Stimulated activated naive CD8-positive, alpha-beta T cell treated with anti-CD3 and anti-CD28 coated beads, Interleukin-15, Interleukin-2, amounts not matched to agents 100 U/mL and 50 U/mL, for 24 hours (primary cell): ENCODE measurements around the gene CUEDC2.
"Not testable (repeated sequence)": the region's sequence is repeated elsewhere in the genome, so short reads cannot be mapped to it uniquely, and the experiment has no call there.

ENCODE experiments used
- ATAC-seq: fragments of 150-1000 bp; cut with Tn5 transposase; one replicate; pipeline ENCODE4 v1.10.0; 2021
- DNase-seq: peaks from one replicate; pipeline ENCODE4 v3.0.0; 2021

Gene CUEDC2

DNA sequence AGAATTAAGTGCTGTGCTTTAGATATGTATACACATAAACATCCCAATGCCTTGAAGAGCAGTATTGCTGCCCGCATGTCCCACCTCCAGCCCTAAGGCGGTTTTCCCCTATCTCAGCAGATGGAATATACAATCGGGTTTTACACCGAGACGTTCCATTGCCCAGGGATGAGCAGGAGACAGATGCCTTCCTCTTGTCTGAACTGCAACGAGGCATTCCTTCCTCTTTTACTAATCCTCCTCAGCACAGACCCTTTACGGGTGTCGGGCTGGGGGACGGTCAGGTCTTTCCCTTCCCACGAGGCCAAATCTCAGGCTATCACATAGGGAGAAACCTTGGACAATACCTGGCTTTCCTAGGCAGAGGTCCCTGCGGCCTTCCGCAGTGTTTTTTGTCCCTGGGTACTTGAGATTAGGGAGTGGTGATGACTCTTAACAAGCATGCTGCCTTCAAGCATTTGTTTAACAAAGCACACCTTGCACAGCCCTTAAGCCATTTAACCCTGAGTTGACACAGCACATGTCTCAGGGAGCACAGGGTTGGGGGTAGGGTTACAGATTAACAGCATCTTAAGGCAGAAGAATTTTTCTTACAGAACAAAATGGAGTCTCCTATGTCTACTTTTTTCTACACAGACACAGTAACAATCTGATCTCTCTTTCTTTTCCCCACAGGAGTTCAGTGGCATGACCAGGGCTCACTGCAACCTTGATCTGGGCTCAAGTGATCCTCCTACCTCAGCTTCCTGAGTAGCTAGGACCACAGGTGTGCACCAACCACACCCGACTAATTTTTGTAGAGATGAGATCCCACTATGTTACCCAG lies 22.5 kb upstream of the CUEDC2 start:
- not testable (repeated sequence) for DNase-seq, ATAC-seq

DNA sequence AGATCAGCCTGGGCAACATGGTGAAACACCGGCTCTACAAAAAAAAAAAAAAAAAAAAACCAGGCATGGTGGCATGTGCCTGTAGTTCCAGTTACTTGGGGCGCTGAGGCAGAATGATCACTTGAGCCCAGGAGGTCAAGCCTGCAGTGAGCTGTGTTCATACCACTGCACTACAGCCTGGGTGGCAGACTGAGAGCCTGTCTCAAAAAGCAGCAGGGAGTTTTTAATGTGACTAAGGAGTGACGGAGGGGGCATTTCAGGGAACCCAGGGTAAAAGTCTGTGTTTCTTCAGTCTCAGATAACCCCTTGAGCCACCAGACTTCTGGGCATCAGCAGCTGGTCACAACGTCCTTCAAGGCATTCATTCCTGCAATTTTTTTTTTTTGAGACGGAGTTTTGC lies 21.1 kb upstream of the CUEDC2 start:
- ATAC-seq (no peak), DNase-seq (no peak)

DNA sequence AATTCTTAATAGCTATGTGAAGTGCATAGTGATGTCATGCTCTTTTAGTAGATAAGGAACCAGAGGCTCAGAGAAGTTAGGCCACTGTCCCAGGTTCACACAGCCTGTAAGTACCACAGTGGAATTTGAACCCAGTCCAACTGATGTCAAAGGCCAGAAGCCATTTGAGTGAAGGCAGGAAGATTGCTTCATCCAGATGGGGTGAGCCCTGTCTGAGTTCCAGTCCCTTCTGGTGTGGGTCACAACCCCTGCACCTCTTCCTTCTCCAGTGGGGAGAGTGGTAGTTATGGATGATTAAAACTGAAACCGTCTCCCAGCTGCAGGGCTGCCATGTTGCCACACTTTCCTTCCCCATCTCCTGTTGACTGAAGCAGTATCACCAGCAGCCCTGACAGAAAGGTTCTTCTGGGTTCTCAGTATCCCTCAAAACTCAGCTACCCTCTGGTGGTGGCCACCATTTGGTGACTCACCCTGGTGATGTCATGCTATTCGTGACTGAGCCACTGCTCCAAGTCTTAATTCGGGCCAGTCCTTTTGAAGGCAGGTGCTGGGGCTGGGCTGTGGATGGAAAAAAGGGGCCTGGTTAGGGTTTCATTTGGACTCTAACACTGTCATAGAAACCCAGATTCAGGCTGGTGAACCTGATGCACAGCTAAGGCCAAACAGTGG lies 20.4 kb upstream of the CUEDC2 start:
- ATAC-seq, result peak; percentile 83
- DNase-seq, result peak; percentile 83

DNA sequence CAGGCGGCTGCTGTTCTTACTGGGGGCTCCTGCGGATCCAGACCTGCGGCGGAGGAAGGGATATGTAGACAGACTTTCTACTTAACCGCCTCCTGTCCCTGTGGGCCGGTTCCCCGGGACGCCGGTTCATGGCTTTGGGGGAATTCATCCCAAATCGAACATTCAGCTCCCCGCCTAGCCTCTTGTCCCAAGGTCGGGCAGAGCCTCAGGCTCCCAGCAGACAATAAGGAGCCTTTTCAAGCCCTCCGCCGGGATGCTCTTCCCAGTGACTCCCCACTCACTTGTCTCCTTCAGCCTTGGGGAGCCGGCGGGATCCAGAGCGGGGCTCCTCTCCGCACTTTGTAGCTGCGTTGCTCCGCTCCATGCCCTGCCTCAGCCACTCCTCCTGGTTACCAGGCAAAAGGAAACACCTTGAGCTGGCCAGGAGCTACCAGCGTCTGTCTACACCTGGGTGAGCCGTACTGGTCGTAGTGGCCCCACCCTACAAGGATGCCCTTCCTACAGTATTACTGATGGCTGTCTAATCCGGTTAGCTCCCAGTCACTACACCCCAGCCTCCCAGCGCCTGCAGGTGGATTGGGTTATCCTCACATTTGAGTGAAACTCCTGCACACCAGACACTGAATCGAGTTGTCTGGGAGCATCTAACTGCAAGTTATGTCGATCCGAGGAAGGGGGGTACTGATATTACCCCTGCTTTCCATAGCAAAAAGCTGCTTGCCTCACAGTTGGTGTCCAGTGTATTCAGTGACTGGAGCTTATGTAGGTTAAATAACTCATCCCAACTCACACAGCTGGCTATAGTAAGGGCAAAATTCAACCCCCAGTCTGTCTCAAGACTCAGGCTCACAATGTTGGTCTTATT lies 19.0 kb upstream of the CUEDC2 start, which contains the start of gene C10orf95:
C10orf95 (minus strand) TSS at position 439 of the 865 bp plus-strand sequence. CDS start 450 bp downstream, outside the sequence.
- DNase-seq, result peak; percentile 36
- no peak for ATAC-seq

DNA sequence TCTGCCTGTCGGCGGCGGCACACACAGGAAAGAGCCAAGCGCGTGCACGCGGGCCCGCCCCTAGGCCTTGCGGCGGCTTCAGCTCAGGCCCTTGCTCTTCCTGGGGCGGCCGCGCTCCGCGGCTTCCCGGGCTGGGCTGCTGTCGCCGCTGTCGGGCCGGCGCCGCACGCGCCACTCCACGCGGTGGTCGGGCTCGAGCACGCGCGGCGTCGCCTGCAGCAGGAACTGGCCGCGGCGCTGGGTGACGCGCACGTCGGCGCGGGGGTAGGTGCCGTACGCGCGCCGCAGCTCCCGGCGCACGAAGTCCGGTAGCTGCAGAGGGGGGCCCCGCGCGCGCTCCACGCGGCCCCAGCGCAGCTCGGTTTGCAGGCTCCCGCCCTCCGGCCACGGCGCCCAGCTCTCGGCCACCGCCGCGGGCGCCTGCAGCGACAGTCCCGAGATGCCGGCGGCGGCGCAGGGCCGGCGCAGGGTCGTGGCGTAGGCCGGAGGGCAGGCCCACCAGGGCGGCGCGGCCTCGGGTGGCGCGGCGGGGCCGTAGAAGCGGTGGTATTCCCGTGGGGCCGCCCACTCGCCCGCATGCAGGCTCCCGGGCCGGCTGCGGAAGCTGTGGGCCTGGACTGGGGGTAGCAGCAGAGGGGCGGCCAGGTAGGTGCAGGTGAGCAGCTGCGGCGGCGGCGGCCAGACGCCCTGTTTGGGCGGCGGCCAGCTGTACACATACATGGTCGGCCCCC lies 18.2 kb upstream of the CUEDC2 start:
- DNase-seq, result peak; percentile 87
- ATAC-seq, result peak; percentile 76

DNA sequence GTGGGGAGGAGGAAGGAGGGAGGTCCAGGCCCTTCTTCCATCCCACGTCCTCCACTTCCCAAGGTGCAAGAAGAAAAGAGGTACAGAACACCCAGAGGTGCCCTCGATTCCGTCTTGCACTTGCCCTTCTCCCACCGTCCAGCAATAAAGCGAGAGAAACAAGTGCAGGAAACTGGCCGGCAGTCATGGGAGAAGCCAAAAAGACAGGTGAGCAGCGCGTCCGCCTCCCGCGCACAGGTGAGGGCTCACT lies 17.7 kb upstream of the CUEDC2 start:
- ATAC-seq, result no peak

DNA sequence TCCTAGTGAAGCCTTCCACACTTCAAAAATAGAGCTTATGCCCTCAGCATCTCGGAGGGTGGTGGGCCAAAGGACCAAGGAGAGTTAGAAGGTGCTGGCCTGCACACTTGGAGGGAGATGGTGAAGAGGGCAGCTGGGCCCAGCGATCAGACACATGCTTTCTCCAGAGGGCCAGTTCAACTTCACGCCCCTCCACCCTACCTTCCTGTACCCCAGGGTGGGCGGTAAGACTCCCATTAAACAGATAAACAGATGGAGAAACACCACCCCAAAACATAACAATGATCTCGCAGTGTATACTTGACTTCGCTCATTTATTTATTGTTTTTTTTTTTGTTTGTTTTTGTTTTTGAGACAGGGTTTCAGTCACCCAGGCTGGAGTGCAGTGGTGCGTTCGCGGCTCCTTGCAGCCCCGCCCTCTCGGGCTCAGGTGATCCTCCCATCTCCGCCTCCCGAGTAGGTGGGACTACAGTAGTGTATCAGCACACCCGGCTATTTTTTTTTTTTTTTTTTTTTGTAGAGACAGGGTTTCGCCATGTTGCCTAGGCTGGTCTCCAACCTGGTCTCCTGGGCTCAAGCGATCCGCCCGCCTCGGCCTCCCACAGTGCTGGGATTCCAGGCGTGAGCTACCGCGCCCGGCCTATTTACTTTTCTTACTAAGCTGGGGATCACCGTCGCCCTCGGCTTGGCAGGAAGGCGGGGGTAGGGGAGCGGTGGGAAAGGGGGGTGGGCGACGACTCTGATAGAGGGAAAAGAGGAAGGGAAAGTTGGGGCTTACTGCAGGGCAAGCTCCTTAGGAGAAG lies 17.1 kb upstream of the CUEDC2 start:
- peak; percentile 51 for ATAC-seq

More for the DNA sequence above, 17.7 kb upstream of the CUEDC2 start:
- no peak for DNase-seq

DNA sequence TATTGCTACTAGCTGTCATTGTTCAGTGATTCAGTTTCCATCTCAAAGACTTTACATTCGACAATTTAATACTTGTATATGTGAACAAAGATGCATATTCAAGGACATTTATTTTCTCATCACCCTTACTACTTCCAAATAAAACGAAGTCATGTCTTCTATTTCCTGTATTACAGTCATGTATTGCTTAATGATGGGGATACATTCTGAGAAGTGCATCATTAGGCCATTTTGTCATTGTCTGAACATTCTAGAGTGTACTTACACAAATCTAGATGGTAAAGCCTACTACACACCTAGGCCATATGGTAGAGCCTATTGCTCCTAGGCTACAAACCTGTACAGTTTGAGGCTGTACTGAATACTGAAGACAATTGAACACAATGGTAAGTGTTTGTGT lies 12.5 kb upstream of the CUEDC2 start:
- ATAC-seq, result no peak

More for the DNA sequence above, 17.1 kb upstream of the CUEDC2 start:
- DNase-seq, result peak; percentile 86

DNA sequence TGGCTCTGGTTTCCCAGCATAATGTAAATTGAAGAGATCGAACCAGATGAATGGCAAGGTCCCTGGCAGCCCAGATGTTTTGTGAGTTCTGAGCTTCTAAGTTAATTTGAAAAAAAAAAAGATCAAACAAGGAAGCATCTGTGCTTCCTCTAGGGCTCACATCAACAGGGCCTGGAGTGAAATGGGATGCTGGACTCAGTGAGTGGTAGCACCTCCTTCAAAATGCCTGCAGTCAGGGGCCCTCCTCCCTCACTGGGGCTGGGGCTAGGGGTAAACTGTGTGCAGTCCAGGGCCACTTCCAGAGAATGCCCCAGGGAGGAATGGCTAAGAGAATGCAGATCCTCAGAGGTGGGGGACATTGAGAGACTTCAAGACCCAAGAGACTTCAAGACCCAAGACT lies 6.0 kb upstream of the CUEDC2 start:
- ATAC-seq, result no peak

More for the DNA sequence above, 12.5 kb upstream of the CUEDC2 start:
- DNase-seq, result no peak

DNA sequence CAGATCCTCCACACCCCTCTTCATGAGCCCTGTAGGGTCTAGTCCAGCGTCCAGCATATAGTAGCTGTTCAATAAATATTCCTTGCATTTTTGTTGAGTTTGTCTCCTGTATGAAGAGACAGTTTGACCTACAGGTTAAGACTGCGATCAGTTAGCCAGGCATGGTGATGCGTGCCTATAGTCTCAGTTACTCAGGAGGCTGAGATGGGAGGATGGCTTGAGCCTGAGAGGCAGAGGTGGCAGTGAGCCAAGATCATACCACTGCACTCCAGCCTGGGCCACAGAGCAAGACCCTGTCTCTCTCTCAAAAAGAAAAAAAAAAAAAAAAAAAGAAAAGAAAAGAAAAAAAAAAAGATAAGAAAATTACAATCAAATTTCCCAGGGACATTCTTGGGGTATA lies 5.1 kb upstream of the CUEDC2 start:
- ATAC-seq, result no peak
- DNase-seq, result no peak

More for the DNA sequence above, 6.0 kb upstream of the CUEDC2 start:
- DNase-seq, result no peak

DNA sequence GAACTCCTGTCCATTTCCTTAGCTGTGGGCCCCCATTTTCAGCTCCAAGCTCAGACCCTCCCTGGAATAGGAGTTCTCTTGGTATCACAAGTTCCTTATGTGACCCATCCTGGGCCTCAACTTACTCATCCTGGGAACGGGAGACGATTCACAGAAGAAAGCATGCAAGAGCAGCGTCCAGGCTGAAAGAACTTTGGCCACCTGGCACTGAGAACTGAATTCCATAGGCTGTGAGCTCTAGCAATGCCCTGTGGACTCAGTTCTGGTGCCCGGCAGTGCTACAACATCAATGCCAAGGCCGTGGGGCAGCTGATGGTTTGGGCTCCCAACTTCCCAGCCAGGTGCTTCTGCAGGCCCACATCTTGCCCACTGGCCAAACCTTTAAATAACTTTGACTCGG lies 3.9 kb upstream of the CUEDC2 start:
- DNase-seq (no peak), ATAC-seq (no peak)

DNA sequence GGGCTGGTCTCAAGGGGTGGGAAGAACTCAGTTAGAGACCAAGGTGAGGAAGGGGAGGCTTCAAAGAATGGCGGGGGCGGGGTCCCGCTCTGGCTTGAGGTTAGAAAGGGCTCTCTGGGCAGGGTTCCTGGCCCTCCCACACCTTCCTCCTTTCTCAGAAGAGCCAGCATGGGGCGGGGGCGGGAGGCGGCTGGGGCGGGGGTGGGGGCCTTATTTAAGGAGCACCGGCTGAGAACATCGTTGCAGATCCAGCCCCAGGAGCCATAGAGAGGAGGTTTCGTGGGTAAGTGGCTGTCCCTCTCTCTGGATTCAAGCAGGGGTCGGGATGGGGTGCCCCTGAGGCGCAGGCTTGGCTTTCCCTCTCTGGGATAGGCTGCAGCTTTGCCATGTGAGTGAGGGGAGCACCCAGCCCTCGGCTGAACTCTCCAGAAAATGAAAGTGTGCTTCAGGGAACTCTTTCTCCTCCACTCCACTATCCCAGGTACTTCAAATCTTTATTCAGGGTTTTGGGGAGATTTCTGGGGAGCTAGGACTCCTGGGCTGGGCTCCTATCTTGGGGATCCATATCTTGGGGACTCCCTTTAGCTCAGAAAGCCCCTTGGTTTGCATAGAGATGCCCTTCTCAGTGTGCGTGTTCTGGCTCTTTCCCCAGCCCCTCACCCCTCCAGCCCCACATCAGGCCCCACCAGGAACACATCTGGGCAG lies 3.3 kb upstream of the CUEDC2 start:
- peak; percentile 25 for ATAC-seq
- DNase-seq, result peak; percentile 68

DNA sequence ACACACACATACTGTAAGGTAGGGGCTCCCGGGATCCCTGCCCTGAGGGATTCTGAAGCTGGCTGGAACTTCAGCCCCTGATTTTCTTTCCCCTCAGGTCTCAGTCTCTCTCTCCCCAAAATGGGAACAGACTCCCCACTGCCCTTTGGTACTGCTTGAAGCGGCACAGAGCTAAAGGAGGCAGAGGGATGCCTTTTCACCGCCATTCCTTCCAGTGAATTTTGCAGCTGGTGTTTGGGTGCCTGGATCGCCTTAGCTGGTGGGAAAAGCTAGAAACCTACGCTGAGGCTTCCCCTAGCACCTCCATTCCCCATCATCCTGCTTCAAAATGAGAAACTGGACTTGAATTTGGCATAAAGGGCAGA lies 2.7 kb upstream of the CUEDC2 start:
- DNase-seq, result no peak
- no peak for ATAC-seq

DNA sequence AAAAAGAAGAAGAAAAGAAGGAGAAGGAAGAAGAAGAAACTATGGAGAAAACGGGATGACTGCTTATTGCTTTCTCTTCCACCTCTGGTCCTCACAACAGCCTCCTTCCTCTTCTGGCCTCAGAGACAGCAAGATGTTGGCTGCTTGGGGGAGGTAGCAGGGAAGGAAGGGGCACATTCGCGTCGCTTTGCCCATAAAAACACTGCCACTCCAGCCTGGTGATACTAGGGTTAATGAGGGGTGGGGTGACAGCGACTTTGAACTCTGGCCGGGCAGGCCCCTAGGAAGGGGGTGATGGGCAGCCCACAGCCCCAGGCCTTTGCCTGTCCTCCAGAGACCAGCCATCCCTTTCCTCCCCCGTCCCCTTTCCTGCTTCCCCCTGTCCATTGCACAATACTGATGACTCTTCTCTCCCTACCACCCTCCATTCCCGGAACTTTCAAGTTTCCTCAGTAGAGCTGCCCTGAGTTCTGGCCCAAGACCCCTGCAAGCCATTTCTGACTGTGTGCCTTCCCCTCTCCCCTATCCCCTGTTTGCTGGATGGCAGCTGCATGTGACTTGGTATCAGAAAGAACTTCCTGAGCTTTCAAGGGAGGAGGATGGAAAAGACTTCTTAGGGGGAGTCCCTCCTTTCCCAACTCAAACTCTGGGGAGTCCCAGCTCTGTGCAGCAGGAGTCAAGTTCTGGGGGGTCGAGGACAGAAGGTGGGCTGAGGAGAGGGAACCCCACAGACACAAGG lies 2.2 kb upstream of the CUEDC2 start:
- DNase-seq (peak; percentile 24), ATAC-seq (no peak)

DNA sequence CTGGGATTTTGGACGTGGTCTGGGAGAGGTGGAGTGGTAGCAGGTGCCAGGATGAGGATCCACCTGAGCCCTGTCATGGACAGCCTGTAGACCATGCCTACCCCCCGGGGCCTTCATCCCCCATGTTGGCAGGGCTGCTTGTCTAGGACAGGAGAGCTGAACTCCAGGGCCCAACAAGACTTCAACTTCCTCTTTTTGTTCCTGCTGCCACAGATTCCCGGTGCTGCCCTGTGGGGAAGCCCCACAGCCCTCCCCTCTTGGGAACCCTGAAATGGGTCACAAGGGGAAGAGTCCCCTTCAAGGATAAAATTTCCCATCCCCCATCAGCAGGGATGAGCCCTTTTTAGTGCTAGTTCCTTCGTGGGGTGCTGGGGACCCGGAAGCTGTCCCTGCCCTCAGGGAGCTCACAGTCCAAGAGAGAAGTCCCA lies 1.3 kb upstream of the CUEDC2 start:
- DNase-seq, result peak; percentile 28

DNA sequence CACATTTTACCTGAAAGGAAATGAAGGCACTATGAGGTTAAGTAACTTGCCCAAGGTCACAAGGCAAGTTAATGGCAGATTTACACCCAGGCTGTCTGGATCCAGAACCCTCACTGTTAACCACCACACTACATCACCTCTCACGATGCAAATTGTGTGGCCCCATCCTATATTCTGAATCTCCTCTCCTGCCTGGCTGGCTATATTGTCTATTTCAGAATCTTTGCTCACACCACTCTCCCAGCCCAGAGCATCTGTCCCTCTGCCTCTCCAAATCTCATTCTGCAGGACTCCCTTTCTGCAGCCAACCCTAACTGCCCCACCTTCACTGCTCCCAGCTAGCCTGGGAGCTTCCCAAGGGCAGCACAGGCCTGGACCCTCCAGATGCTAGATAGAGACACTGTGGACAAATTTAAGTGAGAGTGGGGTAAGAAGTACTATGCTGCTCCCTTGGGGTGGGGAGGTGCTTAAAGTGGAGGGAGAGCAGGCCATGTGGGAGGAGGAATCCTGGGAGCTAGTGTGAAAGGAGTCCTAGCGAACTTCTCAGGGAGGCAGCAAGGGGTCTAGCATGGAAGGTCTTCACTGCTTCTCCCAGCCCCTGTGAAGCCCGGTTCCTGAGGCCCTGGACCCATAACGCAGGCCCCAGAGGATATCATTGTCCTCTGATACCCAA lies 786 bp downstream of the CUEDC2 start:
- no peak for DNase-seq
- no peak for ATAC-seq

More for the DNA sequence above, 1.3 kb upstream of the CUEDC2 start:
- no peak for ATAC-seq

DNA sequence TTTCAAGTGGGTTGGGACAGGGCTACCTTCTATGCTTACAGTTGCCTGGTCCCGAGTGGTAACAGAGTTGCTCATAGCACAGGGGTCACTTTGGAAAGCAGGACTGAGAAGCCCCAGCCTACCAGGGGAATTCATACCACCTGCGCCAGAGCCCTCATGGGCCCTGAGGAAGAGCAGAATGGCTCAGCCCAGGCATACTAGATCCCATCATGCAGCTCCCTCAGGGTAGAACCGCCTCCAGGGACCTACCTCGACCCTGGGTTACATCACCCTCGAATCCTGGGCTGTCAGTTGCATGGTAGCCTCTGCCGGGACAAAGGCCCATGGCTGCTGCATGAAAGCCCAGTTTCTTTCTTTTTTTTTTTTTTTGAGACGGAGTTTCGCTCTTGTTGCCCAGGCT lies 2.9 kb downstream of the CUEDC2 start:
- DNase-seq, result no peak
- ATAC-seq, result no peak

DNA sequence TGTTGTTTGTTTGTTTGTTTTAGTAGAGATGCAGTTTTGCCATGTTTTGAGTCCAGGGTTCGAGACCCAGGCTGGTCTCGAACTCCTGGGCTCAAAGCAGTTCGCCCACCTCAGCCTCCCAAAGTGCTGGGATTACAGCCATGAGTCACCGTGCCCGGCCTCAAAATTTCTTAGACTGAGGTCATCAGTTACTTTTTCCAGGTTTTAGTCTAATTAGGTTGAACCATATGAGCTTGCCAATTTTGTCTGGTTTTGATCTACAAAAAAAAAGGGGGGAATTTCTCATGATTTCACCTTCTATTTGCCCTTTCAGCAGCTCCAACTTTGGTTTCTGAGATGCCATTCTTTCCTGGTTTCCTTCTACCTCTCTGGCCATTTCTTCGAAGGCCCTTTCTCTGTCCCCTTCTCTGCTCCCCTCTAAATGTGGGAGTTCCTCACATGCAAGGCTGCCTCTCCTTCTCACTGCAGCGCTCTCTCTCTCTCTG lies 5.5 kb downstream of the CUEDC2 start:
- DNase-seq, result no peak
- ATAC-seq, result no peak

DNA sequence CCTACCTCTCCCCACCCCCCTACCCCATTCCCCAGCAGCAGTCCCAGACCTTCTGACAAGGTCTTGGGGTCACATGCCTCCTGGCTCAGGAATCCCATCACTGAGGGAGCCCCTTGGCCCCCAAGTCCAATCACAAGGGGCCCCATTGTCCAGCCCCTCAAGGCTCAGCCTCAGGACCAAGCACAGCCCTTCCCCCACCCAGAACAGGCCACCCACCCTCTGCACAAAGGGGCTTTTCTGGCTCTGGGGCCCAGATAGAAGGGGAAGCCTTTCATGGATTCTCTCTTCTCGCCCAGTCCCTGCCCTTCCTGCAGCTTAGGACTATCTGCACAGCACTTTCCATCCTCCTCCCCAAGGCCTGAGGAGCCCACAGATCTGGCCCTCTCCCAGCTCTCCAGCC lies 6.9 kb downstream of the CUEDC2 start:
- ATAC-seq, result no peak
- no peak for DNase-seq
